ENCODE results near the gene KIF5C.

- no peak for TF ChIP-seq CTCF (IDR thresholded peaks at IDR 0.05)
- TF ChIP-seq POLR2A (IDR thresholded peaks at IDR 0.05): no peak
Observed at GRCh38 chr2:148998831-148999200, 123.8 kb downstream of the KIF5C start.
